Trophoblast cell (in vitro differentiated cells and primary cell): ENCODE data around the gene ANKRD6.

Experiments used
- DNase-seq, 2 donors: peaks; one replicate each; pipeline ENCODE4 v3.0.0-alpha.2; 2016
- H2AFZ ChIP-seq: 2 replicates; pipeline ENCODE4 v1.6.1; 2013; ENCODE audit warnings: low read length, moderate library complexity, mild to moderate bottlenecking; ENCODE audit not compliant: insufficient read depth, poor library complexity
- H2AK5ac ChIP-seq: 2 replicates; pipeline ENCODE4 v1.6.1; 2013; ENCODE audit warnings: mild to moderate bottlenecking, low read length
- H2BK120ac ChIP-seq: 2 replicates; pipeline ENCODE4 v1.6.1; 2013; ENCODE audit warnings: low read length, mild to moderate bottlenecking, moderate library complexity; ENCODE audit not compliant: insufficient read depth, poor library complexity
- H2BK12ac ChIP-seq: 2 replicates; pipeline ENCODE4 v1.6.1; 2013; ENCODE audit warnings: mild to moderate bottlenecking, low read length, moderate library complexity
- H2BK5ac ChIP-seq: 2 replicates; pipeline ENCODE4 v1.6.1; 2013; ENCODE audit warnings: low read length, low read depth, moderate library complexity, mild to moderate bottlenecking; ENCODE audit not compliant: poor library complexity
- H3K14ac ChIP-seq: 2 replicates; pipeline ENCODE4 v1.6.1; 2013; ENCODE audit warnings: mild to moderate bottlenecking, low read length
- H3K18ac ChIP-seq: 2 replicates; pipeline ENCODE4 v1.6.1; 2013; ENCODE audit warnings: mild to moderate bottlenecking, low read length
- H3K23ac ChIP-seq: 2 replicates; pipeline ENCODE4 v1.6.1; 2013; ENCODE audit warnings: low read length
- H3K27ac ChIP-seq: 2 replicates; pipeline ENCODE4 v1.5.1; 2013; ENCODE audit warnings: low read depth, mild to moderate bottlenecking, inconsistent platforms, low read length, moderate library complexity
- H3K27me3 ChIP-seq: 2 replicates; pipeline ENCODE4 v1.6.1; 2013; ENCODE audit warnings: inconsistent platforms, mild to moderate bottlenecking, low read length, moderate library complexity; ENCODE audit not compliant: insufficient read depth
- H3K36me3 ChIP-seq, 2 experiments: 1 replicate in 1 of 2; 2 replicates in 1 of 2; pipeline ENCODE4 v1.6.1; 2013; ENCODE audit warnings: low read length in 2 of 2, mild to moderate bottlenecking in 2 of 2, moderate library complexity in 1 of 2; ENCODE audit not compliant: insufficient read depth in 2 of 2, control insufficient read depth in 1 of 2
- H3K4ac ChIP-seq: 2 replicates; pipeline ENCODE4 v1.6.1; 2013; ENCODE audit warnings: low read depth, mild to moderate bottlenecking, low read length, moderate library complexity
- H3K4me1 ChIP-seq, 2 experiments: 1 replicate in 1 of 2; 2 replicates in 1 of 2; pipeline ENCODE4 v1.6.1; 2013; ENCODE audit warnings: low read length in 2 of 2, mild to moderate bottlenecking in 2 of 2, moderate library complexity in 1 of 2; ENCODE audit not compliant: insufficient read depth in 2 of 2, control insufficient read depth in 1 of 2
- H3K4me2 ChIP-seq: 2 replicates; pipeline ENCODE4 v1.6.1; 2013; ENCODE audit warnings: inconsistent platforms, mild to moderate bottlenecking, low read length, moderate library complexity
- H3K4me3 ChIP-seq: 2 replicates; pipeline ENCODE4 v1.5.1; 2013; ENCODE audit warnings: mild to moderate bottlenecking, low read depth, low read length, inconsistent platforms
- H3K79me1 ChIP-seq: one replicate; pipeline ENCODE4 v1.6.1; 2013; ENCODE audit warnings: low read length
- H3K79me2 ChIP-seq: 2 replicates; pipeline ENCODE4 v1.6.1; 2013; ENCODE audit warnings: low read length, mild to moderate bottlenecking; ENCODE audit not compliant: control insufficient read depth, insufficient read depth, poor library complexity
- H3K9ac ChIP-seq: 2 replicates; pipeline ENCODE4 v1.6.1; 2013; ENCODE audit warnings: mild to moderate bottlenecking, low read length
- H3K9me3 ChIP-seq: 2 replicates; pipeline ENCODE4 v1.6.1; 2013; ENCODE audit warnings: low read depth, mild to moderate bottlenecking, control low read depth, inconsistent platforms, low read length; ENCODE audit not compliant: insufficient read depth
- H4K12ac ChIP-seq: 2 replicates; pipeline ENCODE4 v1.6.1; 2013; ENCODE audit warnings: low read depth, mild to moderate bottlenecking, low read length, moderate library complexity
- H4K8ac ChIP-seq: 2 replicates; pipeline ENCODE4 v1.6.1; 2013; ENCODE audit warnings: low read depth, mild to moderate bottlenecking, low read length, moderate library complexity
- H4K91ac ChIP-seq: one replicate; pipeline ENCODE4 v1.6.1; 2013; ENCODE audit warnings: low read depth, mild to moderate bottlenecking, low read length, moderate library complexity
- WGBS: extraction: QIAGEN DNeasy Blood & Tissue Kit; methylation state at CpG from one replicate; pipeline ENCODE4 v1.1.7; 2013; ENCODE audit warnings: missing lambda C conversion rate; ENCODE audit not compliant: insufficient read length, insufficient coverage; ENCODE audit errors: extremely low coverage; 5-methylcytosine and 5-hydroxymethylcytosine counted together

The ANKRD6 gene

GRCh38 chr6:89584539-89584938 lies 151.6 kb downstream of the ANKRD6 start:
- no peak overlapping the region for H3K14ac ChIP-seq
- DNase-seq, result no peak
- WGBS, result no CpG with 5 or more reads among the region's 3 CpGs
- no peak overlapping the region for H4K8ac ChIP-seq
- no peaks in the 10 kb centered on the region for H3K79me2 ChIP-seq
- no peak overlapping the region for H2BK12ac ChIP-seq
- no peaks in the 10 kb centered on the region for H3K9me3 ChIP-seq
- H3K4me1 ChIP-seq, result peaks cover 4 to 14% of the 10 kb centered on the region in 2 experiments
- H3K18ac ChIP-seq, result no peak overlapping the region
- no peak overlapping the region for H2BK5ac ChIP-seq
- H2AFZ ChIP-seq, result no peak overlapping the region
- H2AK5ac ChIP-seq, result no peak overlapping the region
- no peak overlapping the region for H4K12ac ChIP-seq
- H3K79me1 ChIP-seq, result no peaks in the 10 kb centered on the region
- H3K4me2 ChIP-seq, result no peak overlapping the region
- H3K27ac ChIP-seq, result no peak overlapping the region
- no peak overlapping the region for H3K4me3 ChIP-seq
- no peak overlapping the region for H3K9ac ChIP-seq
- no peak overlapping the region for H2BK120ac ChIP-seq
- H3K4ac ChIP-seq, result no peak overlapping the region
- H3K23ac ChIP-seq, result no peak overlapping the region
- H3K27me3 ChIP-seq, result no peaks in the 10 kb centered on the region
- peaks cover 0 to 2% of the 10 kb centered on the region in 2 experiments for H3K36me3 ChIP-seq
- no peak overlapping the region for H4K91ac ChIP-seq

GRCh38 chr6:89585154-89585553 lies 152.2 kb downstream of the ANKRD6 start:
- no peaks in the 10 kb centered on the region for H3K9me3 ChIP-seq
- H3K4me3 ChIP-seq, result no peak overlapping the region
- no peaks in the 10 kb centered on the region for H3K27me3 ChIP-seq
- H4K8ac ChIP-seq, result no peak overlapping the region
- no peak overlapping the region for H3K27ac ChIP-seq
- no peak overlapping the region for H3K4ac ChIP-seq
- no peak overlapping the region for H3K4me2 ChIP-seq
- peaks cover 4 to 19% of the 10 kb centered on the region in 2 experiments for H3K4me1 ChIP-seq
- H2BK5ac ChIP-seq, result no peak overlapping the region
- no peak overlapping the region for H3K18ac ChIP-seq
- H3K79me2 ChIP-seq, result no peaks in the 10 kb centered on the region
- H4K91ac ChIP-seq, result no peak overlapping the region
- H3K23ac ChIP-seq, result no peak overlapping the region
- peaks cover 0 to 2% of the 10 kb centered on the region in 2 experiments for H3K36me3 ChIP-seq
- no peak overlapping the region for H4K12ac ChIP-seq
- H2AK5ac ChIP-seq, result no peak overlapping the region
- no peak overlapping the region for H2AFZ ChIP-seq
- H3K79me1 ChIP-seq, result no peaks in the 10 kb centered on the region
- no peak overlapping the region for H2BK12ac ChIP-seq
- H3K9ac ChIP-seq, result no peak overlapping the region
- H3K14ac ChIP-seq, result no peak overlapping the region
- no CpG with 5 or more reads among the region's 1 CpG for WGBS
- DNase-seq, result peak; percentile 33 to 63
- no peak overlapping the region for H2BK120ac ChIP-seq

- Histone ChIP-seq H4K91ac (no peak overlapping the region), H3K36me3 (no peaks in the 10 kb centered on the region), H3K79me2 (no peaks in the 10 kb centered on the region), H2BK120ac (no peak overlapping the region), H3K4me3 (no peak overlapping the region), H3K27me3 (no peaks in the 10 kb centered on the region), H3K79me1 (no peaks in the 10 kb centered on the region), H4K8ac (no peak overlapping the region), H3K18ac (no peak overlapping the region), H3K9ac (no peak overlapping the region), H2AFZ (no peak overlapping the region), H3K14ac (no peak overlapping the region), H3K4me1 (peaks cover 0 to 11% of the 10 kb centered on the region in 2 experiments), H2BK5ac (no peak overlapping the region), H2AK5ac (no peak overlapping the region), H3K27ac (no peak overlapping the region), H3K4me2 (no peak overlapping the region), H3K9me3 (no peaks in the 10 kb centered on the region), H2BK12ac (no peak overlapping the region), H3K23ac (no peak overlapping the region), H4K12ac (no peak overlapping the region), H3K4ac (no peak overlapping the region)
- WGBS, result no CpG with 5 or more reads among the region's 7 CpGs
- DNase-seq, result no peak
Measured at GRCh38 chr6:89589297-89590025, 156.5 kb downstream of the ANKRD6 start.

- no CpG with 5 or more reads among the region's 2 CpGs for WGBS
- Histone ChIP-seq H3K4me1 (peaks cover 0 to 11% of the 10 kb centered on the region in 2 experiments), H3K9me3 (no peaks in the 10 kb centered on the region), H3K27ac (no peak overlapping the region), H2BK5ac (no peak overlapping the region), H3K36me3 (no peaks in the 10 kb centered on the region), H3K4me2 (no peak overlapping the region), H3K9ac (no peak overlapping the region), H4K8ac (no peak overlapping the region), H3K79me1 (no peaks in the 10 kb centered on the region), H2AK5ac (no peak overlapping the region), H2AFZ (no peak overlapping the region), H3K23ac (no peak overlapping the region), H3K18ac (no peak overlapping the region), H3K27me3 (no peaks in the 10 kb centered on the region), H3K79me2 (no peaks in the 10 kb centered on the region), H3K4ac (no peak overlapping the region), H2BK120ac (no peak overlapping the region), H3K4me3 (no peak overlapping the region), H4K91ac (no peak overlapping the region), H3K14ac (no peak overlapping the region), H2BK12ac (no peak overlapping the region), H4K12ac (no peak overlapping the region)
- peak in 1 of 2 donors; percentile 36 for DNase-seq
Measured at GRCh38 chr6:89590133-89590532, 157.2 kb downstream of the ANKRD6 start.
